Neural progenitor cell (in vitro differentiated cells): ENCODE data around the gene PGRMC2.
A peak's percentile ranks its signal among the peaks of the same experiment; 100 is the strongest.

ENCODE experiments used
- EZH2 ChIP-seq: fragments of 200-600 bp; sonication (generic); IDR thresholded peaks from 2 replicates; pipeline ENCODE4 v1.6.1; 2017; ENCODE audit warnings: antibody characterized with exemption, mild to moderate bottlenecking, moderate library complexity
- TF ChIP-seq, protein P1 (sequence below): fragments of 200-600 bp; sonication (generic); IDR thresholded peaks from 2 replicates; pipeline ENCODE4 v1.5.1; 2017; ENCODE audit warnings: antibody characterized with exemption, mild to moderate bottlenecking

DNA sequence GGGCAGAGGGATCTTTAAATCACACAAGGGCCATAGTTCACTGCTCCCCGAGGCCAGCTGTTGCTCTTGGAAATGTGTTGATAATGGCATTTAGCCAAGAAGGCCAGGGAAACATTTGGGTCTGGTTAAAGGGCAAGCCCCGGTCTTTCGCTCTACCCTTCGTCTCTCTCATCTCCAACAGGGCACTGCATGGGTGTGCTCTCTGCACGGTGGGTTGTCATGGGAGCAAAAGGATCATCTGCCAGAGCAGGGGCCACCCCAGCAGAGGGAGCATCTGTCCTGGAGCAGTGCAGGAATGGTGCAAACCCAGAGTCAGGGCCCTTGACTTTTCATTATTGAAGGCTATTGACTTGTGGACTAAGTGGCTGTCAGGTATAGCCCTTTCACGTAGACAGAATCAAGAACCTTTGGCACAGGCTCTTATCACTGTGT, 22.7 kb upstream of the PGRMC2 start:
- no peak for TF ChIP-seq EZH2
- TF ChIP-seq, protein P1, sequence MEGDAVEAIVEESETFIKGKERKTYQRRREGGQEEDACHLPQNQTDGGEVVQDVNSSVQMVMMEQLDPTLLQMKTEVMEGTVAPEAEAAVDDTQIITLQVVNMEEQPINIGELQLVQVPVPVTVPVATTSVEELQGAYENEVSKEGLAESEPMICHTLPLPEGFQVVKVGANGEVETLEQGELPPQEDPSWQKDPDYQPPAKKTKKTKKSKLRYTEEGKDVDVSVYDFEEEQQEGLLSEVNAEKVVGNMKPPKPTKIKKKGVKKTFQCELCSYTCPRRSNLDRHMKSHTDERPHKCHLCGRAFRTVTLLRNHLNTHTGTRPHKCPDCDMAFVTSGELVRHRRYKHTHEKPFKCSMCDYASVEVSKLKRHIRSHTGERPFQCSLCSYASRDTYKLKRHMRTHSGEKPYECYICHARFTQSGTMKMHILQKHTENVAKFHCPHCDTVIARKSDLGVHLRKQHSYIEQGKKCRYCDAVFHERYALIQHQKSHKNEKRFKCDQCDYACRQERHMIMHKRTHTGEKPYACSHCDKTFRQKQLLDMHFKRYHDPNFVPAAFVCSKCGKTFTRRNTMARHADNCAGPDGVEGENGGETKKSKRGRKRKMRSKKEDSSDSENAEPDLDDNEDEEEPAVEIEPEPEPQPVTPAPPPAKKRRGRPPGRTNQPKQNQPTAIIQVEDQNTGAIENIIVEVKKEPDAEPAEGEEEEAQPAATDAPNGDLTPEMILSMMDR: peak; percentile 49
